ENCODE measurements around the gene FHIT.

The FHIT gene

DNA sequence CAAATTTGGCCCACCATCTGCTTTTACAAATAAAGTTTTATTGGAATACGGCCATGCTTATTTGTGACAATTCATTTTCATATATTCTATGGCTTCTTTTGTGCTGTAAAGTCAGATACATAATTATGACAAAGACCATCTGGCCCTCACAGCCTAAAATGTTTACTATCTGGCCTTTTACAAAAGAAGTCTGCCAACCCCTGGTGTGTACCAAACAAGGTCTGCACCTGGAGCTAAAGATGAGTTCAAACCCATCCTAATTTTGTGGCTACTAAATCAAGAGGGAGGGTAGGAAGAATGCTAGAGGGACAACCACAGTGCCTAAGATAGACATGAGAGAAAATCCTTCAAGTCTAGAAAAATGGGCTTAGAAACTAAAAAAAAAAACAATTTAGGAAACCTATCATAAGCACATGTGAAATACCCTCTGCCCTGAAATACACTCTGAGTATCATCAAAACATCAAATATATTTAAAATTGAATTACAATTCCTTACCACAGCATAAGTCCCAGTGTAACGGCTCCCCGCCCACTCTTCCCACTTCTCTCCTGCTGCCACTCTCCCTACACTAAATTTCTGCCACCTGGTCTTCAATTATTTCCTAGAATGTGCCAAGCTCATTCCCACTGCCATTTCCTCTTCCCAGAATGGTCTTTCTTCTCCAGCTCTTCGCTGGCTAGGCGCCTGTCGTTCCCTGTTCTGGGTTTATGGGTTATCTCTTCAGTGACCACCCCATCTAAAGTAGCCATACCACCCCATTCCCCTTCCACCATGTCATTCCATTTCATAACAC is 1250.7 kb downstream of the FHIT start:
- Histone ChIP-seq H3K9ac (ENCODE audit: low read length) (no peak overlapping the region), H3K9me3 (ENCODE audit: control insufficient read depth, insufficient read depth, low read depth, low read length) (no peaks in the 10 kb centered on the region), H3K4me3 (ENCODE audit: low read depth, low read length) (no peak overlapping the region), H3K4me1 (ENCODE audit: control insufficient read depth, insufficient read depth, low read length) (peaks cover 12% of the 10 kb centered on the region; the same call in 1 of the 2 replicates), H3K36me3 (ENCODE audit: control insufficient read depth, insufficient read depth, low read length) (no peaks in the 10 kb centered on the region), H3K27ac (ENCODE audit: low read depth, low read length) (no peak overlapping the region), H3K27me3 (ENCODE audit: control insufficient read depth, insufficient read depth, low read length) (no peaks in the 10 kb centered on the region)

DNA sequence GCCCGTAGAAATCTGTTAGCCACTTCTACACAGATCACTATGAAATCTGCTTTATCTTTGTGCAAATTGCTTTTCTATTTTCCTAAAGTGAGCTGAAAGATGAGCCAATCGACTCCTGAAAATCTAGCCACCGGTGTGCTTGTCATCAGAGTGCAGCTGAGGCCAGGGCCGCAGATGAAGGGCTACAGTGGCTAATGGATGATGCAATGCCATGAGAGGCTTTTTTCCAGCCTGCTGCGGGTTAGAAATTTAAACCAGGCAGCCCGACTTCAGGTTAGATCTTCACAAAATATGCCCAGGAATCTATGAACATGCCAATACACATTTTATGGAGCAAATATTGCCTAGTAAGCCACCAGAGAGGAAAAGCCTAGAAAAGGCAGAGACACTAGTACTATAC is 1253.2 kb downstream of the FHIT start:
- H3K27ac ChIP-seq (ENCODE audit: low read depth, low read length), result no peak overlapping the region; the same call in 1 of the 2 replicates
- H3K4me3 ChIP-seq (ENCODE audit: low read depth, low read length), result no peak overlapping the region
- peaks cover 12% of the 10 kb centered on the region for H3K4me1 ChIP-seq (ENCODE audit: control insufficient read depth, insufficient read depth, low read length)

DNA sequence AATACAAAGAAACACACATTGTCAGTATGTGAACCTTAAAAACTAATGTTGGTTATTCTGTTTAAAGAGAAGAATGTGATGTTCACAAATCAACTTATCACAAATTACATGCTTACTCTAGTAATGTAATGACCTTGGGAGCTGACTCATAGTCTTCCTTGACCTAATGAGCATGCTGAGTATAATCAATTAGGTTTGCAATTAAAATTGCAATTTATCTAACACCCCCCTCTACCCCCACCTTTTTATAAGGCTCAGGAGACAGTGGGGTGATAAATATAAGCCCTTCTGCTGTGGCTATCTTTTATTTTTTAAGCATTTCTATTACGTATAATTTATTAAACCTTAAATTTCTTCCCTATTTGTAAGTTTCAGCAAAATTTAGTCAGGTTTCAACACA is 1253.7 kb downstream of the FHIT start:
- no peaks in the 10 kb centered on the region for H3K27me3 ChIP-seq (ENCODE audit: control insufficient read depth, insufficient read depth, low read length)
- no peaks in the 10 kb centered on the region for H3K36me3 ChIP-seq (ENCODE audit: control insufficient read depth, insufficient read depth, low read length)
- H3K4me3 ChIP-seq (ENCODE audit: low read depth, low read length), result no peak overlapping the region
- no peak overlapping the region for H3K9ac ChIP-seq (ENCODE audit: low read length)
- no peaks in the 10 kb centered on the region for H3K9me3 ChIP-seq (ENCODE audit: control insufficient read depth, insufficient read depth, low read depth, low read length)
- no peak overlapping the region; the same call in 1 of the 2 replicates for H3K27ac ChIP-seq (ENCODE audit: low read depth, low read length)
- peaks cover 12% of the 10 kb centered on the region for H3K4me1 ChIP-seq (ENCODE audit: control insufficient read depth, insufficient read depth, low read length)

More for the DNA sequence above, 1253.2 kb downstream of the FHIT start:
- Histone ChIP-seq H3K9ac (ENCODE audit: low read length) (no peak overlapping the region), H3K36me3 (ENCODE audit: control insufficient read depth, insufficient read depth, low read length) (no peaks in the 10 kb centered on the region), H3K27me3 (ENCODE audit: control insufficient read depth, insufficient read depth, low read length) (no peaks in the 10 kb centered on the region), H3K9me3 (ENCODE audit: control insufficient read depth, insufficient read depth, low read depth, low read length) (no peaks in the 10 kb centered on the region)

DNA sequence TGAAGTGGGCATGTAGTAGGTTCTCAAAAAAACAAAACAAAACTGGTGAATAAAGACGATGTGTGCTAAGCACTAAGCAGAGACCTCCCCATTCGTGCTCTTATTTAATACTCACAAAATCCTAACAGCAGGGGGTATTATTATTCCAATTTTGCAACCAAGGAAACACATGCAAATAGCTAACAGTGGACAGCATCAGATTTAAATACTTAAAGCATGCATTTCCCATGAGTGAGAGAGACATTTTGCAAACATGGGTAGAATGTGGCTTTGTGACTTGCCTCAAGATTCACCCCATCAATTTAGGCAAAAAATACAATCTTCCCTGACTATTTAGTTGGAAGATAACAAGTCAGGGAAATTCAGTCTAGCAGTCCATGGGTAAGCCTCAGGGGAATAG is 1255.2 kb downstream of the FHIT start:
- H3K27ac ChIP-seq (ENCODE audit: low read depth, low read length), result no peak overlapping the region

DNA sequence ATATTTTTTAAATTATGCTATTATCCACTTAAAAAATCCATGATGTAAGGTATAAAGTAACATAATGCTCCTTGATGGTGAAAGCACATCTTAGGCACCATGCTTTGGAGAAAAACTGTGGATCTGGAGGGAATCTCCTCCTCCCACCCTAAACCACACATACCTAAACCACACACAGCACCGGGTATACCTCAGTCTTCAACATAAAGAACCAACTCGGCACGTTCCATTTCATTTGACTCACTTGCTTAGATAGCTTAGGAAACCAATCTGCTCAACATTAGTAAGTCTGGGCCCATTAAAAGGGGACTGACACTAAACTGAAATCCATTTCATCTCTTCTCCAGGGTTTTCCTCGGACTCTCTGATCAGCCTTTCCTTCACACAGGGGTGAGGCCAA is 1255.7 kb downstream of the FHIT start:
- H3K4me1 ChIP-seq (ENCODE audit: control insufficient read depth, insufficient read depth, low read length), result peaks cover 12% of the 10 kb centered on the region

More for the DNA sequence above, 1255.2 kb downstream of the FHIT start:
- no peaks in the 10 kb centered on the region for H3K9me3 ChIP-seq (ENCODE audit: control insufficient read depth, insufficient read depth, low read depth, low read length)
- H3K36me3 ChIP-seq (ENCODE audit: control insufficient read depth, insufficient read depth, low read length), result no peaks in the 10 kb centered on the region
- H3K9ac ChIP-seq (ENCODE audit: low read length), result no peak overlapping the region
- no peak overlapping the region for H3K4me3 ChIP-seq (ENCODE audit: low read depth, low read length)
- peaks cover 12% of the 10 kb centered on the region for H3K4me1 ChIP-seq (ENCODE audit: control insufficient read depth, insufficient read depth, low read length)
- no peaks in the 10 kb centered on the region for H3K27me3 ChIP-seq (ENCODE audit: control insufficient read depth, insufficient read depth, low read length)

DNA sequence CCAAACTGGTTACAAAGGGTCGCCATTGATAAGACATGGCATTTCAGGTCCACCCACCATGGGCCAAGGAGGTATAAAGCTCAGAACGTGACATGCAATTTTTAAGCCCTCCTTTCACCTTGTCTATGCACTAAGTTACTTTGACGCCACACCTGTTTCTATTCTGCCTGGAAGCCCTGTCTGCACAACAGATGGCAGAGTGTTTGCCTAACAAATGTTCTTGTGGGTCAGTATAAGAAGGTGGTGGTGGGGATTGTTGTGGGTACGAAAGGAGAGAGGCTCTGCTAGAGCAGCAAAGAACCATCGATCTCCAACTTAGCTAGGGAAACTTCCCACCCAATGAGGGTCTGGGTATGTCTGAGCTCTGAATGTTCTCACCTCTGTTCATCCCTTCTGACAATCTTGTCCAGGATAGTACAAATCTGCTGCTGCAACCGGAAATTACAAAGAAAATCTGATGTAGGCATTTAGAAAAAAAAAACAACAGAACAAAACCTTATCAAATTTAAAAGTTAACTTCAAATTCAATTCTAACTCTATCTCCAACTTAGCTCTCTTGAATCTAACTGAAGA is 1256.4 kb downstream of the FHIT start:
- no peak overlapping the region for H3K27ac ChIP-seq (ENCODE audit: low read depth, low read length)
- peaks cover 12% of the 10 kb centered on the region for H3K4me1 ChIP-seq (ENCODE audit: control insufficient read depth, insufficient read depth, low read length)
- H3K36me3 ChIP-seq (ENCODE audit: control insufficient read depth, insufficient read depth, low read length), result no peaks in the 10 kb centered on the region
- H3K4me3 ChIP-seq (ENCODE audit: low read depth, low read length), result no peak overlapping the region
- H3K27me3 ChIP-seq (ENCODE audit: control insufficient read depth, insufficient read depth, low read length), result no peaks in the 10 kb centered on the region
- H3K9ac ChIP-seq (ENCODE audit: low read length), result no peak overlapping the region
- no peaks in the 10 kb centered on the region for H3K9me3 ChIP-seq (ENCODE audit: control insufficient read depth, insufficient read depth, low read depth, low read length)

More for the DNA sequence above, 1255.7 kb downstream of the FHIT start:
- no peak overlapping the region for H3K9ac ChIP-seq (ENCODE audit: low read length)
- no peak overlapping the region for H3K27ac ChIP-seq (ENCODE audit: low read depth, low read length)
- H3K27me3 ChIP-seq (ENCODE audit: control insufficient read depth, insufficient read depth, low read length), result no peaks in the 10 kb centered on the region
- no peaks in the 10 kb centered on the region for H3K9me3 ChIP-seq (ENCODE audit: control insufficient read depth, insufficient read depth, low read depth, low read length)
- H3K4me3 ChIP-seq (ENCODE audit: low read depth, low read length), result no peak overlapping the region
- no peaks in the 10 kb centered on the region for H3K36me3 ChIP-seq (ENCODE audit: control insufficient read depth, insufficient read depth, low read length)

DNA sequence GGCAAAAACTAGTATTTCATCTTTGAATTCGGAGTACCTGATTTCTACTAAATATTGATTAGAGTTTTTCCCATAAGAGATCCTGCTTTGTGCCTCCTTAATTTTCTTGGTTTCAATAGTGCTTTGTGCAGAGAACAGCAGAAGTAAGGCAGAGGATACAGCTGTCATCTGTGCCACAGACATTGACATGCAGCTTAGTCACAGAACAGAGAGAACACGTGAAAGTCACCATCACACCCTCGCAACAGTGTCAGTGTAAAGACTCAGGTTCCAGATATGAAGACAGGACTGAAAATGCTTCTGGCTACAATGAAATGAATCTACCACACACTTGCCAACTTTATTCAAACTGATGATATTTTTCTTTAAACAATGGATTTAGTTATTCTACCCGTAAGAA is 1258.7 kb downstream of the FHIT start:
- Histone ChIP-seq H3K27ac (ENCODE audit: low read depth, low read length) (no peak overlapping the region), H3K4me1 (ENCODE audit: control insufficient read depth, insufficient read depth, low read length) (peaks cover 3% of the 10 kb centered on the region; the same call in 1 of the 2 replicates), H3K27me3 (ENCODE audit: control insufficient read depth, insufficient read depth, low read length) (no peaks in the 10 kb centered on the region), H3K36me3 (ENCODE audit: control insufficient read depth, insufficient read depth, low read length) (no peaks in the 10 kb centered on the region), H3K9me3 (ENCODE audit: control insufficient read depth, insufficient read depth, low read depth, low read length) (no peaks in the 10 kb centered on the region), H3K4me3 (ENCODE audit: low read depth, low read length) (no peak overlapping the region), H3K9ac (ENCODE audit: low read length) (no peak overlapping the region)

DNA sequence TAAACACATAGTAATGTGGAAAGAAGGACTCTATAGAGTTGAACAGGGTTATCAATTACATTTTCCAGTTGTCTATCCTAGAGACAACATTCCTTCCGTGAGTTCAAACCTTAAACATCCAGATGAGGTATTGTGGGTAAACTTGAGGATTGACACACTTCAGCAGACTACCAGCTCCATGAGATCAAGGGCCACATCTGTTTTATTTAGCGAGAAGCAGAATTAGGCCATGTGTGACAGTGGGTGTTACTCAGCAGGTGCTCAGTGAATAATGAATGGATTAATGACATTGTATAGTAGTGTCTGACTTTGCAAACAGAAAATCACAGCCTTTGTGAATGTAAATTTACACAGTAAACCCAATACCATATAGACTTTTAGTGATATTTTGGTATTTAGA is 1260.3 kb downstream of the FHIT start:
- Histone ChIP-seq H3K4me1 (ENCODE audit: control insufficient read depth, insufficient read depth, low read length) (no peaks in the 10 kb centered on the region; the same call in 1 of the 2 replicates), H3K27ac (ENCODE audit: low read depth, low read length) (no peak overlapping the region), H3K9me3 (ENCODE audit: control insufficient read depth, insufficient read depth, low read depth, low read length) (no peaks in the 10 kb centered on the region), H3K4me3 (ENCODE audit: low read depth, low read length) (no peak overlapping the region), H3K27me3 (ENCODE audit: control insufficient read depth, insufficient read depth, low read length) (no peaks in the 10 kb centered on the region), H3K36me3 (ENCODE audit: control insufficient read depth, insufficient read depth, low read length) (no peaks in the 10 kb centered on the region), H3K9ac (ENCODE audit: low read length) (no peak overlapping the region)

DNA sequence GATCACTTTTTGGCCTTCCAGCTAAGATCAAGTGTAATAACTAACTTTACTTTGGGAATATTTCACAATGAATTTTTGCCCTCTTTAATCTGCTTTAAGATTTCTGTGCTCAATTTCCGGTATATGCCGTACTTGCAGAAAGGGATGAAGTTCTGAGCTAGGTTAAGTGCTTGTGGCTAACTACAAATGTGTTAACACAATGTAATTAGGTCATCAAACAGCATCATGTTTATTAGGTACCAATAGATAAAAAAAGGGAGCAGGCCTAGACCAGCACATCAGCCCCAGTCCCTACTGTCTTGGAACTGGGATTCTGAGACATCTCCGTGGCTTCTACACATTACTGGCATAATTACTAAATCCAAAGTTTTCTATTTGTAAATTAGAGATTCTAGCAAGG is 1268.7 kb downstream of the FHIT start:
- Histone ChIP-seq H3K4me1 (ENCODE audit: control insufficient read depth, insufficient read depth, low read length) (no peaks in the 10 kb centered on the region), H3K9me3 (ENCODE audit: control insufficient read depth, insufficient read depth, low read depth, low read length) (no peaks in the 10 kb centered on the region), H3K36me3 (ENCODE audit: control insufficient read depth, insufficient read depth, low read length) (no peaks in the 10 kb centered on the region), H3K27me3 (ENCODE audit: control insufficient read depth, insufficient read depth, low read length) (no peaks in the 10 kb centered on the region), H3K27ac (ENCODE audit: low read depth, low read length) (no peak overlapping the region), H3K9ac (ENCODE audit: low read length) (no peak overlapping the region), H3K4me3 (ENCODE audit: low read depth, low read length) (no peak overlapping the region)

DNA sequence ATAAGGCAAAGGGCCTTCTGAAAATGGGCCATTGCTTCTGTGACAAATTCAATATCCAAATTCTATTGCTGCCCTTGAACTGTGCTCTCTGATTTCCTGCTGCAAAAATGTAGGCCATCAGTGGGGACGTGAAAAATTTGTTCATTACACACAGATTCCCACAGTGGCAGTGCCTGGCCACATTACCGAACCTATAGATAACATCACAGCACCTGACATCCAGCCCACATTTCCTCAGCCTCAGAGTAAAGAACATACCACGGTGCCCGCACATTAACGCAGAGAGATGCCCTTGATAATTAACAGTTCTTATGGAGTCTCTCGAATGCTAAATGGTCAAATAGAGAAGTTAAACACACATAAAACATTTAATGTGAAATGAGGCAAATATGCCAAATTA is 1269.9 kb downstream of the FHIT start:
- Histone ChIP-seq H3K4me3 (ENCODE audit: low read depth, low read length) (no peak overlapping the region), H3K9me3 (ENCODE audit: control insufficient read depth, insufficient read depth, low read depth, low read length) (no peaks in the 10 kb centered on the region), H3K27me3 (ENCODE audit: control insufficient read depth, insufficient read depth, low read length) (no peaks in the 10 kb centered on the region), H3K27ac (ENCODE audit: low read depth, low read length) (no peak overlapping the region), H3K36me3 (ENCODE audit: control insufficient read depth, insufficient read depth, low read length) (no peaks in the 10 kb centered on the region), H3K4me1 (ENCODE audit: control insufficient read depth, insufficient read depth, low read length) (no peaks in the 10 kb centered on the region), H3K9ac (ENCODE audit: low read length) (no peak overlapping the region)

DNA sequence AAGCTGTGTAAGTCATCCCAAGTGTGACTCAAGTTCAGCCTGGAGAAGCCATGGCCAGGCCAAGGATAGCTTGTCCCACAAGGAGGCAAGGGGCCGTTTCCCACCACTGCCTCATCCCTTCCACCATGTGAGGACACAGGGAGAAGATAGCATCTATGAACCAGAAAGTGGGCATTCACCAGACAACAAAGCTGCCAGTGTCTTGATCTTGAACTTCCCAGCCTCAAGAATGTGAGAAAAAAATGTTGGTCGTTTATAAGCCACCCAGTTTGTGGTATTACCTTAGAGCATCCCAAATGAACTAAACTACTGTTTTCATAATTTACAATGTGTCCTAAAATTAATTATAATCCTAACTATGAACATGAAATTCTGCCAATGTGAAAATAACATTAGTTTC is 1270.7 kb downstream of the FHIT start:
- Histone ChIP-seq H3K27me3 (ENCODE audit: control insufficient read depth, insufficient read depth, low read length) (no peaks in the 10 kb centered on the region), H3K9me3 (ENCODE audit: control insufficient read depth, insufficient read depth, low read depth, low read length) (no peaks in the 10 kb centered on the region), H3K9ac (ENCODE audit: low read length) (no peak overlapping the region), H3K27ac (ENCODE audit: low read depth, low read length) (no peak overlapping the region), H3K36me3 (ENCODE audit: control insufficient read depth, insufficient read depth, low read length) (no peaks in the 10 kb centered on the region), H3K4me3 (ENCODE audit: low read depth, low read length) (no peak overlapping the region), H3K4me1 (ENCODE audit: control insufficient read depth, insufficient read depth, low read length) (no peaks in the 10 kb centered on the region)
